Ovary (tissue), 3 donors: ENCODE results near the gene CHRFAM7A.
"Not testable (repeated sequence)": the region's sequence is repeated elsewhere in the genome, so short reads cannot be mapped to it uniquely, and the experiment has no call there.

Experiments used
- CTCF ChIP-seq, 3 donors: fragments of 450-650 bp in 2 of 3; fragments of 200-600 bp in 1 of 3; IDR thresholded peaks; one replicate each; pipeline versions ENCODE4 v1.5.1 to v1.8.0; 2016 to 2022; ENCODE audit warnings: antibody characterized with exemption in 3 of 3, mild to moderate bottlenecking in 1 of 3
- EP300 ChIP-seq: sonication (generic); formaldehyde crosslinking; IDR thresholded peaks from one replicate; pipeline ENCODE4 v1.6.1; 2017; ENCODE audit warnings: antibody characterized with exemption
- POLR2A ChIP-seq: fragments of 450-650 bp; IDR thresholded peaks from one replicate; pipeline ENCODE4 v1.6.1; 2017; ENCODE audit warnings: antibody characterized with exemption, mild to moderate bottlenecking, moderate library complexity
- donor health status: DM: no; HTN: no; CAD: no.

GRCh38 chr15:30334152-30334551 is 59.2 kb downstream of the CHRFAM7A start:
- not testable (repeated sequence) for TF ChIP-seq CTCF (IDR thresholded peaks at IDR 0.05); EP300; POLR2A
